ENCODE data around the gene HOXA10. TPM values are rescaled to one million over a fixed set of nuclear protein-coding genes. Genes with fewer than 3 reads are reported as not detected.

Gene HOXA10
- total RNA-seq, 1 experiment from 2014 or later, result not detected

DNA sequence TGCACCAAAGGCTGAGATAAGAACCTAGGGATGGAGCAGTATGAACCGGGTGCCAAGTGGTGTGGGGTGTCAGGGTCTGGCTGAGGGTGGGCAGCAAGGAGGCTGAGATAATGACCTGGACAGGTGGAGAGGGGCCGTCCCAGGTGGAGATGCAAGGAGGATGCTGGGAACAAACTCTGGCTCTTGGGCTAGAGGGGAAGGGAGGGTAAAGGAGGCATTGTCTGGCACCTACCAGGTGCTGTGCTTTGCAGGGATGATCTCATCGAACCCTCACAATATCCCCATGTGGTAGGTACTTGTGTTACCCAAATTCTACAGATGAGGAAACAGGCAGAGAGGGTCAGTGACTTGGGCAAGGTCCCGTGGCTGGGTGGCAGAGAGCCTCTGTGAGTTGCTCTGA lies 45.7 kb upstream of the HOXA10 start:
- no peaks in the 10 kb centered on the region for H3K4me1 ChIP-seq (replicated peaks; ENCODE audit: insufficient read depth)
- no peak overlapping the region for H3K4me3 ChIP-seq
- no peaks in the 10 kb centered on the region for H3K79me2 ChIP-seq (ENCODE audit: low read depth)
- H3K36me3 ChIP-seq (ENCODE audit: low read depth), result no peaks in the 10 kb centered on the region
- no peaks in the 10 kb centered on the region for H3F3A ChIP-seq (ENCODE audit: insufficient read depth, low read depth)
- DNase-seq, result no peak
- no peaks in the 10 kb centered on the region for H3K9me3 ChIP-seq (ENCODE audit: insufficient read depth, low read depth)
- no peak overlapping the region for H2AFZ ChIP-seq
- BruUV-seq (replicated peaks), result no TSS peak
- CTCF ChIA-PET, result no interaction called here
- no peaks in the 10 kb centered on the region for H4K20me1 ChIP-seq (ENCODE audit: insufficient read depth)
- intact Hi-C loops (cut with micrococcal nuclease; ENCODE audit: unreplicated experiment), result no loop called here
- no peaks in the 10 kb centered on the region for H3K27me3 ChIP-seq (ENCODE audit: insufficient read depth, low read depth)
- H3K4me2 ChIP-seq, result no peak overlapping the region
- H3K27ac ChIP-seq, result no peak overlapping the region
- no peak for TF ChIP-seq EZH2 (IDR thresholded peaks at IDR 0.05; ENCODE audit: low read depth)
- no peak for TF ChIP-seq CTCF (conservative IDR thresholded peaks at IDR 0.05)
- no peaks in the 10 kb centered on the region for H3K9me2 ChIP-seq (ENCODE audit: insufficient read depth)
- POLR2A ChIA-PET (ENCODE audit: unreplicated experiment), result no interaction called here

GRCh38 chr7:27217951-27218350 lies 43.8 kb upstream of the HOXA10 start:
- no peaks in the 10 kb centered on the region for H3F3A ChIP-seq (ENCODE audit: insufficient read depth, low read depth)
- intact Hi-C loops (cut with micrococcal nuclease; ENCODE audit: unreplicated experiment), result no loop called here
- H3K4me3 ChIP-seq, result no peak overlapping the region
- H3K4me1 ChIP-seq (replicated peaks; ENCODE audit: insufficient read depth), result no peaks in the 10 kb centered on the region
- no TSS peak for BruUV-seq (replicated peaks)
- no peaks in the 10 kb centered on the region for H4K20me1 ChIP-seq (ENCODE audit: insufficient read depth)
- no peak overlapping the region for H2AFZ ChIP-seq
- no peak overlapping the region for H3K27ac ChIP-seq
- CTCF ChIA-PET, result interaction anchor here (0.6 kb wide), 1 partner anchor 10 kb away, joined by 5 read pairs; no protein-coding TSS in a partner anchor
- H3K4me2 ChIP-seq, result no peak overlapping the region
- POLR2A ChIA-PET (ENCODE audit: unreplicated experiment), result no interaction called here
- DNase-seq, result no peak
- TF ChIP-seq CTCF (conservative IDR thresholded peaks at IDR 0.05) (no peak), EZH2 (IDR thresholded peaks at IDR 0.05; ENCODE audit: low read depth) (no peak)
- no peaks in the 10 kb centered on the region for H3K9me3 ChIP-seq (ENCODE audit: insufficient read depth, low read depth)
- H3K36me3 ChIP-seq (ENCODE audit: low read depth), result no peaks in the 10 kb centered on the region
- no peaks in the 10 kb centered on the region for H3K79me2 ChIP-seq (ENCODE audit: low read depth)
- H3K9me2 ChIP-seq (ENCODE audit: insufficient read depth), result no peaks in the 10 kb centered on the region
- no peaks in the 10 kb centered on the region for H3K27me3 ChIP-seq (ENCODE audit: insufficient read depth, low read depth)

DNA sequence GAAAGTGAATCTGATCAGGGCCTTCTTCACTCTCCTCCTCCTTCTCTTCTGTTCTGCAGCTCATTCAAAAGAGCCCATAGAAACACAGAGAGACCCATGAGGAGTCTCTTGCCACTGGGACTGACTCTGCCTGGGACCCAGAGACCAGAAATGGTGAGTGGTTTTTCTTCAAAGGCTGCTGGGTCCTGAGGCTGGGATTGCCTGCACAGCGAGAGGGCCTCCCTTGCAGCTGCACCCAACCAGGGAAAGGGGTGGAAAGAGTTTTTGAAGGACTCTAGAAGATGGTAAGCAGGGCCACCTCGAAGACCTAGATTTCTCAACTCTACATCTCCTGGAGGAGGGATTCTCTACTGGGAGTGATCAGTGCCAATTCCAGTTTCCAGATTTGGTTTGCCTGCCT lies 41.2 kb upstream of the HOXA10 start:
- Histone ChIP-seq H3K4me3 (no peak overlapping the region), H4K20me1 (ENCODE audit: insufficient read depth) (no peaks in the 10 kb centered on the region), H3K27ac (no peak overlapping the region), H3K4me1 (replicated peaks; ENCODE audit: insufficient read depth) (no peaks in the 10 kb centered on the region), H3K4me2 (no peak overlapping the region), H3K9me3 (ENCODE audit: insufficient read depth, low read depth) (no peaks in the 10 kb centered on the region), H3K27me3 (ENCODE audit: insufficient read depth, low read depth) (no peaks in the 10 kb centered on the region), H3F3A (ENCODE audit: insufficient read depth, low read depth) (no peaks in the 10 kb centered on the region), H3K9me2 (ENCODE audit: insufficient read depth) (no peaks in the 10 kb centered on the region), H3K36me3 (ENCODE audit: low read depth) (no peaks in the 10 kb centered on the region), H3K79me2 (ENCODE audit: low read depth) (no peaks in the 10 kb centered on the region), H2AFZ (no peak overlapping the region)
- BruUV-seq (replicated peaks), result no TSS peak
- intact Hi-C loops (cut with micrococcal nuclease; ENCODE audit: unreplicated experiment), result no loop called here
- CTCF ChIA-PET, result no interaction called here
- POLR2A ChIA-PET (ENCODE audit: unreplicated experiment), result no interaction called here
- no peak for DNase-seq
- TF ChIP-seq CTCF (conservative IDR thresholded peaks at IDR 0.05), result no peak
- TF ChIP-seq EZH2 (IDR thresholded peaks at IDR 0.05; ENCODE audit: low read depth), result no peak
